SK-N-SH (cell line): ENCODE data around the gene PLD2. TPM values are rescaled to one million over a fixed set of nuclear protein-coding genes. Genes with fewer than 3 reads are reported as not detected.

Experiments
- CTCF ChIA-PET: fragments of 300-600, 350-600 bp; formaldehyde crosslinking; extraction: SDS; loops from one replicate; lab custom pipeline; 2021; lab: Yijun Ruan, JAX
- POLR2A ChIA-PET: fragments of 350-600 bp; sonication (Branson Sonifier 250); formaldehyde crosslinking; extraction: SDS; loops from one replicate; lab custom pipeline; 2020; ENCODE audit warnings: antibody characterized with exemption, inconsistent platforms; lab: Yijun Ruan, JAX
- DNase-seq: peaks from one replicate; pipeline ENCODE4 v3.0.0; 2012
- H2AFZ ChIP-seq: fragments of 200-600 bp; sonication (generic); 2 replicates; pipeline ENCODE4 v1.8.1; 2016; ENCODE audit warnings: antibody characterized with exemption, mild to moderate bottlenecking, low read depth
- H3F3A ChIP-seq: fragments of 200-600 bp; sonication (generic); replicated peaks from 2 replicates; pipeline ENCODE3; 2016; ENCODE audit warnings: antibody characterized with exemption, mild to moderate bottlenecking; ENCODE audit not compliant: insufficient read depth
- H3K27ac ChIP-seq, 2 experiments: fragments of 200-500 bp in 1 of 2; fragments of 200-600 bp in 1 of 2; sonication (Bioruptor generic) in 1 of 2; sonication (generic), shearing (Covaris generic) in 1 of 2; 2 replicates each; pipeline versions ENCODE4 v1.5.1 to v1.6.1; 2014 to 2016; ENCODE audit warnings: low read depth in 2 of 2, inconsistent platforms in 1 of 2, low read length in 1 of 2, mild to moderate bottlenecking in 1 of 2, mixed read lengths in 1 of 2
- H3K27me3 ChIP-seq: fragments of 200-600 bp; sonication (generic), shearing (Covaris generic); 2 replicates; pipeline ENCODE4 v1.6.1; 2016; ENCODE audit warnings: mixed run types; ENCODE audit not compliant: insufficient read depth
- H3K36me3 ChIP-seq, 2 experiments: fragments of 200-500 bp in 1 of 2; fragments of 200-600 bp in 1 of 2; sonication (Bioruptor generic) in 1 of 2; sonication (generic) in 1 of 2; replicated peaks in 1 of 2; 2 replicates each; pipeline versions ENCODE3 to v1.5.1; 2014 to 2016; ENCODE audit warnings: low read length in 1 of 2, mild to moderate bottlenecking in 1 of 2; ENCODE audit not compliant: insufficient read depth in 2 of 2, control insufficient read depth in 1 of 2
- H3K4me1 ChIP-seq, 2 experiments: fragments of 200-500 bp in 1 of 2; fragments of 200-600 bp in 1 of 2; sonication (Bioruptor generic) in 1 of 2; sonication (generic), shearing (Covaris generic) in 1 of 2; 2 replicates each; pipeline versions ENCODE4 v1.5.1 to v1.6.1; 2014 to 2016; ENCODE audit warnings: low read depth in 1 of 2, low read length in 1 of 2, mixed run types in 1 of 2; ENCODE audit not compliant: insufficient read depth in 2 of 2, control insufficient read depth in 1 of 2
- H3K4me2 ChIP-seq: fragments of 200-600 bp; sonication (generic), shearing (Covaris generic); 2 replicates; pipeline ENCODE4 v1.6.1; 2017; ENCODE audit warnings: mixed run types
- H3K4me3 ChIP-seq, 2 experiments: fragments of 200-500 bp in 1 of 2; fragments of 200-600 bp in 1 of 2; sonication (Bioruptor generic) in 1 of 2; sonication (generic), shearing (Covaris generic) in 1 of 2; 2 replicates each; pipeline versions ENCODE4 v1.5.1 to v1.8.1; 2014 to 2016; ENCODE audit warnings: low read depth in 2 of 2, inconsistent platforms in 1 of 2, low read length in 1 of 2, mild to moderate bottlenecking in 1 of 2, mixed read lengths in 1 of 2, moderate library complexity in 1 of 2
- H3K79me2 ChIP-seq: fragments of 200-600 bp; sonication (generic); 2 replicates; pipeline ENCODE4 v1.8.1; 2017; ENCODE audit warnings: mild to moderate bottlenecking; ENCODE audit not compliant: insufficient read depth
- H3K9ac ChIP-seq: fragments of 200-600 bp; sonication (generic); 2 replicates; pipeline ENCODE4 v1.6.1; 2017; ENCODE audit warnings: mixed run types
- H3K9me2 ChIP-seq: fragments of 200-600 bp; sonication (generic); 2 replicates; pipeline ENCODE4 v1.6.1; 2017; ENCODE audit warnings: mixed run types
- H3K9me3 ChIP-seq: fragments of 200-600 bp; sonication (generic); 2 replicates; pipeline ENCODE4 v1.6.1; 2017; ENCODE audit warnings: mixed run types, mild to moderate bottlenecking, moderate library complexity
- H4K20me1 ChIP-seq: fragments of 200-600 bp; sonication (generic); 2 replicates; pipeline ENCODE4 v1.6.1; 2017; ENCODE audit warnings: mild to moderate bottlenecking, mixed run types; ENCODE audit not compliant: insufficient read depth
- CHD2 ChIP-seq: fragments of 150-350 bp; IDR thresholded peaks from 2 replicates; pipeline ENCODE4 v1.6.1; 2018; ENCODE audit warnings: low read length; ENCODE audit not compliant: partially characterized antibody
- EZH2phosphoT487 ChIP-seq: fragments of 200-600 bp; sonication (generic); IDR thresholded peaks from 2 replicates; pipeline ENCODE4 v1.6.1; 2017; ENCODE audit warnings: low read depth, mixed run types, mild to moderate bottlenecking, antibody characterized with exemption, moderate library complexity, borderline replicate concordance
- FOXJ3 ChIP-seq: sonication (generic); formaldehyde crosslinking; IDR thresholded peaks from 2 replicates; pipeline ENCODE4 v1.5.1; 2020; ENCODE audit warnings: mild to moderate bottlenecking, missing genetic modification reagents
- FOXM1 ChIP-seq: IDR thresholded peaks from 2 replicates; pipeline ENCODE4 v1.4.0; 2012; ENCODE audit warnings: low read depth, mild to moderate bottlenecking
- GABPA ChIP-seq: IDR thresholded peaks from 2 replicates; pipeline ENCODE4 v1.4.0; 2012; ENCODE audit warnings: low read depth, mild to moderate bottlenecking
- GATA2 ChIP-seq: sonication (generic); formaldehyde crosslinking; IDR thresholded peaks from 2 replicates; pipeline ENCODE4 v1.5.0; 2020; ENCODE audit warnings: mild to moderate bottlenecking, missing genetic modification reagents
- JUND ChIP-seq: IDR thresholded peaks from 2 replicates; pipeline ENCODE4 v1.4.0; 2012
- MXI1 ChIP-seq: IDR thresholded peaks from 2 replicates; pipeline ENCODE4 v1.6.1; 2012; ENCODE audit warnings: mild to moderate bottlenecking, low read depth, low read length, improper control_type of control experiment
- PBX3 ChIP-seq: IDR thresholded peaks from 2 replicates; pipeline ENCODE4; 2012
- RCOR1 ChIP-seq: fragments of 150-350 bp; IDR thresholded peaks from 2 replicates; pipeline ENCODE4 v1.6.1; 2017; ENCODE audit warnings: antibody characterized with exemption, low read length
- RXRA ChIP-seq: IDR thresholded peaks from 2 replicates; pipeline ENCODE4 v1.4.0; 2012; ENCODE audit warnings: low read depth, mild to moderate bottlenecking, borderline replicate concordance
- TAF1 ChIP-seq: IDR thresholded peaks from 2 replicates; pipeline ENCODE4 v1.6.1; 2012; ENCODE audit warnings: low read depth, mild to moderate bottlenecking, low read length, moderate library complexity, borderline replicate concordance
- TEAD4 ChIP-seq: IDR thresholded peaks from 2 replicates; pipeline ENCODE4 v1.4.0; 2012; ENCODE audit warnings: mild to moderate bottlenecking, borderline replicate concordance; ENCODE audit not compliant: insufficient read depth
- YY1 ChIP-seq: IDR thresholded peaks from 2 replicates; pipeline ENCODE4 v1.4.0; 2012; ENCODE audit warnings: low read depth, mild to moderate bottlenecking
- WGBS: methylation state at CpG from one replicate; pipeline ENCODE4 v1.1.6; 2017; ENCODE audit warnings: low lambda C conversion rate; 5-methylcytosine and 5-hydroxymethylcytosine counted together
- polyA plus RNA-seq, 3 experiments: library from polyadenylated mRNA; depleted of rRNA; stranded (reverse); fragments of >200 nt; gene quantifications; 2 replicates each; pipeline ENCODE4 v1.2.3, GENCODE V29; 2012
- TF ChIP-seq, protein P1 (sequence below): IDR thresholded peaks from 2 replicates; pipeline ENCODE4 v1.4.0; 2012; ENCODE audit warnings: low read depth, borderline replicate concordance
- TF ChIP-seq, protein P2 (sequence below): fragments of 200-600 bp; sonication (generic); IDR thresholded peaks from 2 replicates; pipeline ENCODE4 v1.6.1; 2017; ENCODE audit warnings: antibody characterized with exemption, mild to moderate bottlenecking, moderate library complexity

PLD2 gene
- polyA plus RNA-seq, 1 of the 3 experiments (the other 2 are of a cell fraction) = 42.5 TPM

DNA sequence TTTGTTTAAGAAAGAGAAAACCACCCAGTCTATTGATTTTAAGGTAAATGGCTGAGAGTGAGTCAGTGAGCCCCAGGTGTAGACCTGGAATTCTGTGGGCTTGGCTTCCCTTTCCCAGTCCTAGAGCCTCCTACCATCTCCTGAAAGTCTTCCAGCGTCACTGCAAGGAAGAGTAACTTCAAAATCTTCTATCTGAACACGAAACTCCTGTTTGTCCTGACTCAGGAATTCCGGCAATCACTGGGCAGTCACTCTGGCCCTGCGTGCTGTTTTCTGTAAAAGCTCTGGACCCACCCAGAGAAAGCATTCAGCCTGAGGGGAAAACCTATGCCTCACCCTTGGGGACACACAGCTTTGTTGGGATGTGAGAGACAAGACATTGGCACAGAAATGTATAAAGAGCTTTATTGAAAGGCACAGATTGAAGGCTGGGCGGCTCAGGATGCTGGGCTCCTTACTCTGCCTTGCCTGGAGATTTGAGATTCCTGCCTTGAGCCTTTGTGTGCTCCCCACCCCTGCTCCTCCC is 42.1 kb downstream of the PLD2 start:
- Histone ChIP-seq H3K79me2 (peaks cover 75% of the 10 kb centered on the region), H3K4me3 (no peak overlapping the region), H3K9me3 (no peaks in the 10 kb centered on the region), H3F3A (peaks cover 13% of the 10 kb centered on the region), H3K27ac (no peak overlapping the region), H3K9ac (no peak overlapping the region), H3K36me3 (no peaks in the 10 kb centered on the region), H4K20me1 (peaks cover 63% of the 10 kb centered on the region), H3K27me3 (no peaks in the 10 kb centered on the region), H3K4me1 (peaks cover 2 to 12% of the 10 kb centered on the region in 2 experiments; a peak in 2 of 4 replicates), H3K4me2 (no peak overlapping the region), H2AFZ (no peak overlapping the region), H3K9me2 (no peaks in the 10 kb centered on the region)
- ChIA-PET CTCF (no interaction called here), POLR2A (no interaction called here)
- WGBS = 83% methylated on average over 5 of the region's 5 CpGs
- DNase-seq = no peak
- TF ChIP-seq GABPA (no peak), FOXJ3 (CRISPR knock-in tag) (no peak), RCOR1 (no peak), YY1 (no peak), PBX3 (no peak), TEAD4 (no peak), RXRA (no peak), GATA2 (CRISPR knock-in tag) (no peak), CHD2 (no peak), MXI1 (no peak), TAF1 (no peak), FOXM1 (no peak), JUND (no peak), EZH2phosphoT487 (no peak)
- TF ChIP-seq, protein P1, sequence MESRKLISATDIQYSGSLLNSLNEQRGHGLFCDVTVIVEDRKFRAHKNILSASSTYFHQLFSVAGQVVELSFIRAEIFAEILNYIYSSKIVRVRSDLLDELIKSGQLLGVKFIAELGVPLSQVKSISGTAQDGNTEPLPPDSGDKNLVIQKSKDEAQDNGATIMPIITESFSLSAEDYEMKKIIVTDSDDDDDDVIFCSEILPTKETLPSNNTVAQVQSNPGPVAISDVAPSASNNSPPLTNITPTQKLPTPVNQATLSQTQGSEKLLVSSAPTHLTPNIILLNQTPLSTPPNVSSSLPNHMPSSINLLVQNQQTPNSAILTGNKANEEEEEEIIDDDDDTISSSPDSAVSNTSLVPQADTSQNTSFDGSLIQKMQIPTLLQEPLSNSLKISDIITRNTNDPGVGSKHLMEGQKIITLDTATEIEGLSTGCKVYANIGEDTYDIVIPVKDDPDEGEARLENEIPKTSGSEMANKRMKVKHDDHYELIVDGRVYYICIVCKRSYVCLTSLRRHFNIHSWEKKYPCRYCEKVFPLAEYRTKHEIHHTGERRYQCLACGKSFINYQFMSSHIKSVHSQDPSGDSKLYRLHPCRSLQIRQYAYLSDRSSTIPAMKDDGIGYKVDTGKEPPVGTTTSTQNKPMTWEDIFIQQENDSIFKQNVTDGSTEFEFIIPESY = no peak
- TF ChIP-seq, protein P2, sequence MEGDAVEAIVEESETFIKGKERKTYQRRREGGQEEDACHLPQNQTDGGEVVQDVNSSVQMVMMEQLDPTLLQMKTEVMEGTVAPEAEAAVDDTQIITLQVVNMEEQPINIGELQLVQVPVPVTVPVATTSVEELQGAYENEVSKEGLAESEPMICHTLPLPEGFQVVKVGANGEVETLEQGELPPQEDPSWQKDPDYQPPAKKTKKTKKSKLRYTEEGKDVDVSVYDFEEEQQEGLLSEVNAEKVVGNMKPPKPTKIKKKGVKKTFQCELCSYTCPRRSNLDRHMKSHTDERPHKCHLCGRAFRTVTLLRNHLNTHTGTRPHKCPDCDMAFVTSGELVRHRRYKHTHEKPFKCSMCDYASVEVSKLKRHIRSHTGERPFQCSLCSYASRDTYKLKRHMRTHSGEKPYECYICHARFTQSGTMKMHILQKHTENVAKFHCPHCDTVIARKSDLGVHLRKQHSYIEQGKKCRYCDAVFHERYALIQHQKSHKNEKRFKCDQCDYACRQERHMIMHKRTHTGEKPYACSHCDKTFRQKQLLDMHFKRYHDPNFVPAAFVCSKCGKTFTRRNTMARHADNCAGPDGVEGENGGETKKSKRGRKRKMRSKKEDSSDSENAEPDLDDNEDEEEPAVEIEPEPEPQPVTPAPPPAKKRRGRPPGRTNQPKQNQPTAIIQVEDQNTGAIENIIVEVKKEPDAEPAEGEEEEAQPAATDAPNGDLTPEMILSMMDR = no peak
